ENCODE data around the gene HOXA10. TPM values are rescaled to one million over a fixed set of nuclear protein-coding genes. Genes with fewer than 3 reads are reported as not detected.

The HOXA10 gene
- total and polyA plus RNA-seq, 2 experiments from 2014 or later: 7.7 to 15.1 TPM

DNA sequence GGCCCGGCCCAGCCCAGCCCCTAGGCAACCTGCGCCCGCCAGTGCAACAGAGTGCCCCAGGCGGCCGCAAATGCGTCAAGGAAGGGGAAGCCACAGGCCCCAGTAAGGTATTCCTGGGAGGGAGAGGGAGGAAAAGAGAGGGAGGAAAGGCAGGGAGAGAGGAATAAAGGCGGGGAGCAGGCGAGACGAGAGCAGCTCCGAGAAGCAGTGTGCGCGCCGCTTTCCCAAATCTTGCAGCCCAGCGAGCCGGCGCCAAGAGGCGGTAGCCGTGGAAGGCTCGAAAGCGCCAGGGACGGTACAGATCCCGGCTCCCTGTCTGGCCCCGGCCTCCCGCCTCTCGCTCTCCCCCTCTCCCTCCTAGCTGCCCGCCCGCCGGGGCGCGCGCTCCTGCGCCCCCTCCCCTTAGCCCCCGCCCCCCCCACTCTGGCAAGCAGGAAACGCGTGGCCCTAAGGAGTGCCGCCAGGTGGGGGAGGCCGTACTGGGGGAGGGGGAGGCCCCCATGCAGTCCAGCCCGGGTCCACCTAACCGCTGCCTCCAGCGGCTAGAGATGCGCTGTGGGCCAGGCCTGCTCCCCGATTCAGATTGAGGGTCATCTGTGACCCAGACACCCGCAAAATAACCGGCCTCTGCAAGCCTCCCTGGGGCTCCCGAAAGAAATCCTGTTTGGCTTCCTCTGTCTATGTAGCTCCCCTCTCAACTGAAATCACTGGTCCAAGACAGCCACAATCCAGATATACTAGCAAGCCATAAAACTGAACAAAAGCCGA is 4.3 kb downstream of the HOXA10 start:
- H3K4me3 ChIP-seq: peak overlapping the region; percentile 53
- H3K79me2 ChIP-seq: peaks cover 99% of the 10 kb centered on the region
- H3K36me3 ChIP-seq (replicated peaks; ENCODE audit: insufficient read depth, low read depth): no peaks in the 10 kb centered on the region
- peak overlapping the region; percentile 96 for H3K27ac ChIP-seq
- TF ChIP-seq CTCF (IDR thresholded peaks at IDR 0.05; ENCODE audit: poor library complexity) (no peak), EZH2 (IDR thresholded peaks at IDR 0.05; ENCODE audit: borderline replicate concordance) (peak; percentile 76), EZH2phosphoT487 (IDR thresholded peaks at IDR 0.05; ENCODE audit: low read depth, severe bottlenecking, unreplicated experiment) (peak; percentile 64)
- DNase-seq (ENCODE audit: low spot score): peak; percentile 5
- H4K20me1 ChIP-seq (ENCODE audit: insufficient read depth, poor library complexity, severe bottlenecking): peaks cover 16% of the 10 kb centered on the region
- H3K9me3 ChIP-seq (ENCODE audit: low read depth): no peaks in the 10 kb centered on the region
- WGBS (ENCODE audit: low lambda C conversion rate, missing lambda C conversion rate): 6% methylated on average over 28 of the region's 46 CpGs
- H3K27me3 ChIP-seq: peaks cover 100% of the 10 kb centered on the region
- peak overlapping the region; percentile 96 for H3K4me2 ChIP-seq
- no peak overlapping the region for H2AFZ ChIP-seq
- H3K9me2 ChIP-seq (replicated peaks; ENCODE audit: insufficient read depth): no peaks in the 10 kb centered on the region
- peaks cover 17% of the 10 kb centered on the region for H3K4me1 ChIP-seq (ENCODE audit: insufficient read depth)

GRCh38 chr7:27168265-27168947 is 5.7 kb downstream of the HOXA10 start:
- Histone ChIP-seq H3K4me2 (peak overlapping the region; percentile 96), H3K27me3 (peaks cover 100% of the 10 kb centered on the region), H3K36me3 (replicated peaks; ENCODE audit: insufficient read depth, low read depth) (no peaks in the 10 kb centered on the region), H2AFZ (no peak overlapping the region), H3K9me2 (replicated peaks; ENCODE audit: insufficient read depth) (no peaks in the 10 kb centered on the region), H4K20me1 (ENCODE audit: insufficient read depth, poor library complexity, severe bottlenecking) (peaks cover 16% of the 10 kb centered on the region), H3K4me1 (ENCODE audit: insufficient read depth) (peaks cover 17% of the 10 kb centered on the region), H3K79me2 (peaks cover 99% of the 10 kb centered on the region), H3K9me3 (ENCODE audit: low read depth) (no peaks in the 10 kb centered on the region), H3K27ac (peak overlapping the region; percentile 96), H3K4me3 (peak overlapping the region; percentile 53)
- TF ChIP-seq EZH2 (IDR thresholded peaks at IDR 0.05; ENCODE audit: borderline replicate concordance): peak; percentile 13
- TF ChIP-seq CTCF (IDR thresholded peaks at IDR 0.05; ENCODE audit: poor library complexity): no peak
- peak; percentile 78 for TF ChIP-seq EZH2phosphoT487 (IDR thresholded peaks at IDR 0.05; ENCODE audit: low read depth, severe bottlenecking, unreplicated experiment)
- no peak for DNase-seq (ENCODE audit: low spot score)
- 17% methylated on average over 25 of the region's 25 CpGs for WGBS (ENCODE audit: low lambda C conversion rate, missing lambda C conversion rate)

DNA sequence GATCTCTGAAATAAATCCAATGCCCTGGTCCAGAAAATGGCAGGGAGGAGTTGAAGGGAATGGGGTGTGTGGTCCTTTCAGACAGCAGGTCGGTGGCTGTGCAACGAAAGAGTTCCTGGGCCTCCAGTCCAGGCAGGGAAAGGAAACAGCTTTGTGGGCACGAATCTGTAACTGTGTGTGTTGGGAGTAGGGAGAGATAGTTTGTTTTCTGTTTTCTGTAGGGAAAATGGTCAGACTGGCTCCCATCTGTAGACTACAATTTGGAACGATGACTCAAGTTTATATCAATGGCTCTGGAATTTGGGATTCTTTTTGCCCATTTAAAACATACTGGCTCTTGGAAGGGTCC is 6.2 kb downstream of the HOXA10 start:
- Histone ChIP-seq H4K20me1 (ENCODE audit: insufficient read depth, poor library complexity, severe bottlenecking) (peaks cover 16% of the 10 kb centered on the region), H3K4me1 (ENCODE audit: insufficient read depth) (peaks cover 17% of the 10 kb centered on the region), H3K9me3 (ENCODE audit: low read depth) (no peaks in the 10 kb centered on the region), H3K4me3 (peak overlapping the region; percentile 21), H3K9me2 (replicated peaks; ENCODE audit: insufficient read depth) (no peaks in the 10 kb centered on the region), H3K27me3 (peaks cover 100% of the 10 kb centered on the region), H3K4me2 (peak overlapping the region; percentile 96), H3K36me3 (replicated peaks; ENCODE audit: insufficient read depth, low read depth) (no peaks in the 10 kb centered on the region), H3K79me2 (peaks cover 98% of the 10 kb centered on the region), H2AFZ (no peak overlapping the region), H3K27ac (peak overlapping the region; percentile 96)
- no peak for TF ChIP-seq EZH2 (IDR thresholded peaks at IDR 0.05; ENCODE audit: borderline replicate concordance)
- TF ChIP-seq CTCF (IDR thresholded peaks at IDR 0.05; ENCODE audit: poor library complexity): no peak
- TF ChIP-seq EZH2phosphoT487 (IDR thresholded peaks at IDR 0.05; ENCODE audit: low read depth, severe bottlenecking, unreplicated experiment): no peak
- no peak for DNase-seq (ENCODE audit: low spot score)
- 37% methylated on average over 4 of the region's 4 CpGs for whole genome bisulfite sequencing (ENCODE audit: low lambda C conversion rate, missing lambda C conversion rate)
